ENCODE data around the gene LIMA1. TPM values are rescaled to one million over a fixed set of nuclear protein-coding genes. Genes with fewer than 3 reads are reported as not detected.
"Not testable (repeated sequence)": the region's sequence is repeated elsewhere in the genome, so short reads cannot be mapped to it uniquely, and the experiment has no call there.

LIMA1 gene
- total RNA-seq, 1 donor from 2014 or later, result 115 TPM

- no peak overlapping the region for H3K4me3 Mint-ChIP-seq
- H3K4me1 Mint-ChIP-seq, result peaks cover 16% of the 10 kb centered on the region
- no peak overlapping the region for H3K27ac Mint-ChIP-seq
Observed at GRCh38 chr12:50149311-50149710, 134.0 kb downstream of the LIMA1 start.

GRCh38 chr12:50148011-50148410 lies 135.3 kb downstream of the LIMA1 start:
- not testable (repeated sequence) for H3K27me3 Mint-ChIP-seq (ENCODE audit: low read depth); H3K4me3 Mint-ChIP-seq; H3K27ac Mint-ChIP-seq; DNase-seq (ENCODE audit: low spot score in 2 of 2, unreplicated experiment in 2 of 2); H3K9me3 Mint-ChIP-seq; H3K36me3 Mint-ChIP-seq
- peaks cover 16% of the 10 kb centered on the region for H3K4me1 Mint-ChIP-seq

More at GRCh38 chr12:50149311-50149710, 134.0 kb downstream of the LIMA1 start:
- TF ChIP-seq, protein P1, sequence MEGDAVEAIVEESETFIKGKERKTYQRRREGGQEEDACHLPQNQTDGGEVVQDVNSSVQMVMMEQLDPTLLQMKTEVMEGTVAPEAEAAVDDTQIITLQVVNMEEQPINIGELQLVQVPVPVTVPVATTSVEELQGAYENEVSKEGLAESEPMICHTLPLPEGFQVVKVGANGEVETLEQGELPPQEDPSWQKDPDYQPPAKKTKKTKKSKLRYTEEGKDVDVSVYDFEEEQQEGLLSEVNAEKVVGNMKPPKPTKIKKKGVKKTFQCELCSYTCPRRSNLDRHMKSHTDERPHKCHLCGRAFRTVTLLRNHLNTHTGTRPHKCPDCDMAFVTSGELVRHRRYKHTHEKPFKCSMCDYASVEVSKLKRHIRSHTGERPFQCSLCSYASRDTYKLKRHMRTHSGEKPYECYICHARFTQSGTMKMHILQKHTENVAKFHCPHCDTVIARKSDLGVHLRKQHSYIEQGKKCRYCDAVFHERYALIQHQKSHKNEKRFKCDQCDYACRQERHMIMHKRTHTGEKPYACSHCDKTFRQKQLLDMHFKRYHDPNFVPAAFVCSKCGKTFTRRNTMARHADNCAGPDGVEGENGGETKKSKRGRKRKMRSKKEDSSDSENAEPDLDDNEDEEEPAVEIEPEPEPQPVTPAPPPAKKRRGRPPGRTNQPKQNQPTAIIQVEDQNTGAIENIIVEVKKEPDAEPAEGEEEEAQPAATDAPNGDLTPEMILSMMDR (IDR thresholded peaks at IDR 0.05; ENCODE audit: unreplicated experiment), result no peak
- DNase-seq (ENCODE audit: low spot score in 2 of 2, unreplicated experiment in 2 of 2), result no peak
- H3K36me3 Mint-ChIP-seq, result no peaks in the 10 kb centered on the region
- H3K9me3 Mint-ChIP-seq, result no peaks in the 10 kb centered on the region
- no peaks in the 10 kb centered on the region for H3K27me3 Mint-ChIP-seq (ENCODE audit: low read depth)

- Mint-ChIP-seq H3K4me3 (no peak overlapping the region), H3K27ac (no peak overlapping the region), H3K9me3 (no peaks in the 10 kb centered on the region), H3K27me3 (ENCODE audit: low read depth) (no peaks in the 10 kb centered on the region), H3K4me1 (peaks cover 16% of the 10 kb centered on the region), H3K36me3 (peaks cover 5% of the 10 kb centered on the region)
- DNase-seq (ENCODE audit: low spot score in 2 of 2, unreplicated experiment in 2 of 2), result no peak
- TF ChIP-seq, protein P1 (IDR thresholded peaks at IDR 0.05; ENCODE audit: unreplicated experiment), result no peak
Observed at GRCh38 chr12:50147281-50147680, 136.0 kb downstream of the LIMA1 start.

- Mint-ChIP-seq H3K4me1 (peaks cover 9% of the 10 kb centered on the region), H3K36me3 (peaks cover 16% of the 10 kb centered on the region), H3K27ac (peak overlapping the region; percentile 50), H3K27me3 (ENCODE audit: low read depth) (no peaks in the 10 kb centered on the region), H3K4me3 (no peak overlapping the region), H3K9me3 (no peaks in the 10 kb centered on the region)
- TF ChIP-seq, protein P1 (IDR thresholded peaks at IDR 0.05; ENCODE audit: unreplicated experiment), result no peak
- DNase-seq (ENCODE audit: low spot score in 2 of 2, unreplicated experiment in 2 of 2), result no peak
Observed at GRCh38 chr12:50145439-50145838, 137.9 kb downstream of the LIMA1 start.

DNA sequence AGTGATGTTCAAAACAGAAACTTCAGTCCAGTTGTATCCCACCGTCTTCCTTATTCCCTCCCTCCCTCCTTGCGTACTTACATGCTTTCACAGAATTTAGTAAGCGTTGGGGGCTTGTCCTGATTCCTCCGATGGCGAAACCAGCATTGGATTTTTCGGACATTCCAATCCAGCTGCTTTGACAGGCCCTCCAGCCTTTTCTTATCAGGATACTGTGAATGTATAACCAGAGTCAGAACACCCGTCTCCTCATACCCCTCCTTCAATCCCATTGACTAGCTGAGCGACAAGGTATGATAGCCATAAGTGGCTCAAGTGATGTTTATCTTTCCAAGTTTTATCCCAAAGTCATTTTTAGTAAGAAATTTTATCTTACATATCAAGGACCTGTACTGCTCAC lies 140.3 kb downstream of the LIMA1 start:
- Mint-ChIP-seq H3K4me1 (peaks cover 9% of the 10 kb centered on the region), H3K36me3 (peaks cover 32% of the 10 kb centered on the region), H3K27ac (no peak overlapping the region), H3K4me3 (no peak overlapping the region), H3K27me3 (ENCODE audit: low read depth) (no peaks in the 10 kb centered on the region), H3K9me3 (no peaks in the 10 kb centered on the region)
- TF ChIP-seq, protein P1 (IDR thresholded peaks at IDR 0.05; ENCODE audit: unreplicated experiment), result no peak
- DNase-seq (ENCODE audit: low spot score in 2 of 2, unreplicated experiment in 2 of 2), result no peak

GRCh38 chr12:50132505-50133135 lies 150.7 kb downstream of the LIMA1 start:
- Mint-ChIP-seq H3K36me3 (peaks cover 39% of the 10 kb centered on the region), H3K4me1 (no peaks in the 10 kb centered on the region), H3K9me3 (no peaks in the 10 kb centered on the region), H3K27me3 (ENCODE audit: low read depth) (no peaks in the 10 kb centered on the region), H3K4me3 (no peak overlapping the region), H3K27ac (no peak overlapping the region)
- DNase-seq (ENCODE audit: low spot score in 2 of 2, unreplicated experiment in 2 of 2), result no peak
- TF ChIP-seq, protein P1 (IDR thresholded peaks at IDR 0.05; ENCODE audit: unreplicated experiment), result peak; percentile 73

All from mesothelial cell of epicardium (in vitro differentiated cells).